HCT116 (cell line): ENCODE data around the gene MXRA5.

ENCODE experiments used
- CEBPB ChIP-seq: IDR thresholded peaks from 2 replicates; pipeline ENCODE4 v1.6.1; 2012; ENCODE audit warnings: low read depth
- CTCF ChIP-seq, 3 experiments: fragments of 200-600 bp in 1 of 3; sonication (generic) in 1 of 3; IDR thresholded peaks in 2 of 3; conservative IDR thresholded peaks in 1 of 3; 2 replicates each; pipeline ENCODE4 v1.5.1; 2012 to 2017; ENCODE audit warnings: low read depth in 2 of 3, low read length in 2 of 3, antibody characterized with exemption in 1 of 3, borderline replicate concordance in 1 of 3, control low read depth in 1 of 3, mild to moderate bottlenecking in 1 of 3, mixed read lengths in 1 of 3, mixed run types in 1 of 3, moderate library complexity in 1 of 3; ENCODE audit not compliant: insufficient read depth in 1 of 3
- EZH2 ChIP-seq: fragments of 200-600 bp; sonication (generic); IDR thresholded peaks from 2 replicates; pipeline ENCODE4 v1.6.1; 2017; ENCODE audit warnings: antibody characterized with exemption, mixed run types
- EZH2phosphoT487 ChIP-seq: fragments of 200-600 bp; IDR thresholded peaks from 2 replicates; pipeline ENCODE4 v1.6.1; 2018; ENCODE audit warnings: antibody characterized with exemption, borderline replicate concordance
- MAX ChIP-seq: IDR thresholded peaks from 2 replicates; pipeline ENCODE4 v1.6.1; 2012
- POLR2A ChIP-seq: IDR thresholded peaks from 2 replicates; pipeline ENCODE4 v1.7.0; 2011; ENCODE audit warnings: borderline replicate concordance; ENCODE audit not compliant: insufficient read depth, insufficient read length; ENCODE audit errors: extremely low read depth
- POLR2AphosphoS5 ChIP-seq: IDR thresholded peaks from 2 replicates; pipeline ENCODE4 v1.6.1; 2011; ENCODE audit warnings: mild to moderate bottlenecking, low read depth, low read length, moderate library complexity
- RAD21 ChIP-seq: IDR thresholded peaks from 2 replicates; pipeline ENCODE4 v1.6.1; 2012; ENCODE audit warnings: low read depth, mild to moderate bottlenecking
- REST ChIP-seq: IDR thresholded peaks from 2 replicates; pipeline ENCODE4 v1.6.1; 2012; ENCODE audit warnings: low read depth
- YY1 ChIP-seq: IDR thresholded peaks from 2 replicates; pipeline ENCODE4 v1.6.1; 2011; ENCODE audit warnings: low read length, low read depth, moderate library complexity, mild to moderate bottlenecking; ENCODE audit not compliant: insufficient replicate concordance; ENCODE audit errors: extremely low read depth
- ZBTB33 ChIP-seq: IDR thresholded peaks from 2 replicates; pipeline ENCODE4 v1.6.1; 2011; ENCODE audit warnings: mild to moderate bottlenecking, low read length, moderate library complexity; ENCODE audit not compliant: insufficient replicate concordance; ENCODE audit errors: extremely low read depth
- ZFX ChIP-seq: fragments of 450-650 bp; IDR thresholded peaks from 2 replicates; pipeline ENCODE4 v1.6.1; 2017
- ZNF274 ChIP-seq: fragments of 200-500 bp; sonication (Bioruptor generic); IDR thresholded peaks from 2 replicates; pipeline ENCODE4 v1.6.1; 2014; ENCODE audit warnings: mild to moderate bottlenecking, low read depth, low read length, inconsistent platforms

GRCh38 chrX:3271834-3272186, 74.6 kb downstream of the MXRA5 start:
- no peak for TF ChIP-seq CEBPB
- TF ChIP-seq CTCF (IDR thresholded peaks at IDR 0.05 in 2 of 3, conservative IDR thresholded peaks at IDR 0.05 in 1 of 3; ENCODE audit: borderline replicate concordance in 1 of 3, insufficient read depth in 1 of 3, low read depth in 2 of 3, low read length in 2 of 3): no peak
- TF ChIP-seq EZH2: no peak
- no peak for TF ChIP-seq RAD21
- TF ChIP-seq MAX: no peak
- TF ChIP-seq EZH2phosphoT487: no peak
- no peak for TF ChIP-seq ZFX
- TF ChIP-seq ZBTB33: no peak
- no peak for TF ChIP-seq POLR2A
- TF ChIP-seq YY1: no peak
- no peak for TF ChIP-seq POLR2AphosphoS5
- TF ChIP-seq REST: no peak
- TF ChIP-seq ZNF274: no peak
